HCT116 (cell line): Measurements from ENCODE around the gene CHTOP. TPM values are rescaled to one million over a fixed set of nuclear protein-coding genes. Genes with fewer than 3 reads are reported as not detected.

ENCODE experiments used
- ATAC-seq: fragments of 200-7000 bp; cut with Tn5 transposase; 2 replicates; pipeline ENCODE4 v1.9.1; 2020; ENCODE audit warnings: mild to moderate bottlenecking, moderate library complexity
- BruUV-seq: library from RNA; stranded (reverse); fragments of 400-500 nt; replicated peaks from 2 replicates; lab custom pipeline; 2021; lab: Mats Ljungman, UMichigan
- CTCF ChIA-PET: fragments of 300-600 bp; sonication (Branson Sonifier 250); formaldehyde crosslinking; loops from one replicate; lab custom pipeline; 2021; ENCODE audit warnings: antibody characterized with exemption; lab: Charles Lee
- POLR2A ChIA-PET: fragments of 300-600, 350-600 bp; sonication (Branson Sonifier 250); formaldehyde crosslinking; loops from one replicate; lab custom pipeline; 2021; ENCODE audit warnings: antibody characterized with exemption; lab: Charles Lee
- RAD21 ChIA-PET, 2 experiments: fragments of 300-600 bp; sonication (Branson Sonifier 250); formaldehyde crosslinking; loops; one replicate each; lab custom pipeline; 2023; ENCODE audit warnings: low total read pairs in 2 of 2; ENCODE audit not compliant: uncharacterized antibody in 2 of 2, unreplicated experiment in 2 of 2, low non-redundant PET in 1 of 2; lab: Charles Lee
- DNase-seq: peaks from one replicate; pipeline ENCODE4 v3.0.0-alpha.2; 2010; ENCODE audit warnings: low read depth, low spot score
- H2AFZ ChIP-seq: fragments of 200-600 bp; shearing (Covaris generic), sonication (generic); 2 replicates; pipeline ENCODE4 v1.6.1; 2017; ENCODE audit warnings: low read depth, mixed run types, mixed read lengths, antibody characterized with exemption, low read length; ENCODE audit not compliant: poor library complexity, severe bottlenecking
- H3K27ac ChIP-seq: 2 replicates; pipeline ENCODE4 v1.5.1; 2012; ENCODE audit warnings: low read depth, low read length
- H3K27me3 ChIP-seq: fragments of 200-600 bp; sonication (generic); 2 replicates; pipeline ENCODE4 v1.6.1; 2016; ENCODE audit warnings: mixed run types, low read length, mixed read lengths; ENCODE audit not compliant: insufficient read depth
- H3K36me3 ChIP-seq, 2 experiments: fragments of 200-500 bp in 1 of 2; fragments of 200-600 bp in 1 of 2; sonication (Bioruptor generic) in 1 of 2; sonication (generic) in 1 of 2; 2 replicates each; pipeline versions ENCODE4 v1.5.1 to v1.6.1; 2014 to 2016; ENCODE audit warnings: low read length in 2 of 2, inconsistent platforms in 1 of 2, mixed read lengths in 1 of 2, mixed run types in 1 of 2; ENCODE audit not compliant: insufficient read depth in 2 of 2, control insufficient read depth in 1 of 2
- H3K4me1 ChIP-seq, 2 experiments: fragments of 200-600 bp in 1 of 2; sonication (generic) in 1 of 2; 2 replicates each; pipeline versions ENCODE4 v1.5.1 to v1.6.1; 2012 to 2017; ENCODE audit warnings: low read length in 2 of 2, inconsistent platforms in 1 of 2, mild to moderate bottlenecking in 1 of 2, mixed read lengths in 1 of 2, mixed run types in 1 of 2, moderate library complexity in 1 of 2; ENCODE audit not compliant: insufficient read depth in 2 of 2, control insufficient read depth in 1 of 2
- H3K4me2 ChIP-seq: fragments of 200-600 bp; sonication (generic); 2 replicates; pipeline ENCODE4 v1.6.1; 2017; ENCODE audit warnings: mixed run types, low read length, mixed read lengths
- H3K4me3 ChIP-seq, 2 experiments: fragments of 200-600 bp in 1 of 2; sonication (generic) in 1 of 2; replicated peaks in 1 of 2; 2 replicates each; pipeline ENCODE4 v1.5.1; 2011 to 2016; ENCODE audit warnings: low read length in 2 of 2, control low read depth in 1 of 2, low read depth in 1 of 2, mild to moderate bottlenecking in 1 of 2, mixed read lengths in 1 of 2, mixed run types in 1 of 2
- H3K79me2 ChIP-seq: fragments of 200-600 bp; sonication (generic); 2 replicates; pipeline ENCODE4 v1.6.1; 2017; ENCODE audit warnings: mild to moderate bottlenecking, mixed run types, low read length, moderate library complexity, mixed read lengths; ENCODE audit not compliant: insufficient read depth
- H3K9ac ChIP-seq: fragments of 200-600 bp; sonication (generic); 2 replicates; pipeline ENCODE4 v1.6.1; 2016; ENCODE audit warnings: low read length, mixed read lengths
- H3K9me2 ChIP-seq: fragments of 200-600 bp; sonication (generic), shearing (Covaris generic); 2 replicates; pipeline ENCODE4 v1.6.1; 2017; ENCODE audit warnings: mixed run types, mild to moderate bottlenecking, moderate library complexity; ENCODE audit not compliant: insufficient read depth
- H3K9me3 ChIP-seq, 2 experiments: fragments of 200-500 bp in 1 of 2; fragments of 200-600 bp in 1 of 2; sonication (Bioruptor generic) in 1 of 2; sonication (generic) in 1 of 2; 2 replicates each; pipeline ENCODE4 v1.6.1; 2014 to 2017; ENCODE audit warnings: low read length in 2 of 2, mixed read lengths in 2 of 2, inconsistent platforms in 1 of 2, low read depth in 1 of 2, mild to moderate bottlenecking in 1 of 2, mixed run types in 1 of 2, moderate library complexity in 1 of 2; ENCODE audit not compliant: control insufficient read depth in 1 of 2, insufficient read depth in 1 of 2
- H4K20me1 ChIP-seq: fragments of 200-600 bp; sonication (generic), shearing (Covaris generic); 2 replicates; pipeline ENCODE4 v1.6.1; 2017; ENCODE audit warnings: mixed run types, mild to moderate bottlenecking, moderate library complexity; ENCODE audit not compliant: insufficient read depth
- CEBPB ChIP-seq: IDR thresholded peaks from 2 replicates; pipeline ENCODE4 v1.6.1; 2012; ENCODE audit warnings: low read depth
- CTCF ChIP-seq, 3 experiments: fragments of 200-600 bp in 1 of 3; sonication (generic) in 1 of 3; IDR thresholded peaks in 2 of 3; conservative IDR thresholded peaks in 1 of 3; 2 replicates each; pipeline ENCODE4 v1.5.1; 2012 to 2017; ENCODE audit warnings: low read depth in 2 of 3, low read length in 2 of 3, antibody characterized with exemption in 1 of 3, borderline replicate concordance in 1 of 3, control low read depth in 1 of 3, mild to moderate bottlenecking in 1 of 3, mixed read lengths in 1 of 3, mixed run types in 1 of 3, moderate library complexity in 1 of 3; ENCODE audit not compliant: insufficient read depth in 1 of 3
- EGR1 ChIP-seq: IDR thresholded peaks from 2 replicates; pipeline ENCODE4 v1.6.1; 2012; ENCODE audit warnings: low read depth
- ELF1 ChIP-seq: IDR thresholded peaks from 2 replicates; pipeline ENCODE4 v1.6.1; 2012; ENCODE audit warnings: low read depth, borderline replicate concordance
- EZH2 ChIP-seq: fragments of 200-600 bp; sonication (generic); IDR thresholded peaks from 2 replicates; pipeline ENCODE4 v1.6.1; 2017; ENCODE audit warnings: antibody characterized with exemption, mixed run types
- EZH2phosphoT487 ChIP-seq: fragments of 200-600 bp; IDR thresholded peaks from 2 replicates; pipeline ENCODE4 v1.6.1; 2018; ENCODE audit warnings: antibody characterized with exemption, borderline replicate concordance
- FOSL1 ChIP-seq: IDR thresholded peaks from 2 replicates; pipeline ENCODE4 v1.6.1; 2012; ENCODE audit warnings: low read depth
- MAX ChIP-seq: IDR thresholded peaks from 2 replicates; pipeline ENCODE4 v1.6.1; 2012
- RAD21 ChIP-seq: IDR thresholded peaks from 2 replicates; pipeline ENCODE4 v1.6.1; 2012; ENCODE audit warnings: low read depth, mild to moderate bottlenecking
- SP1 ChIP-seq: IDR thresholded peaks from 2 replicates; pipeline ENCODE4 v1.6.1; 2012; ENCODE audit warnings: low read depth
- YY1 ChIP-seq: IDR thresholded peaks from 2 replicates; pipeline ENCODE4 v1.6.1; 2011; ENCODE audit warnings: low read length, low read depth, moderate library complexity, mild to moderate bottlenecking; ENCODE audit not compliant: insufficient replicate concordance; ENCODE audit errors: extremely low read depth
- ZBTB33 ChIP-seq: IDR thresholded peaks from 2 replicates; pipeline ENCODE4 v1.6.1; 2011; ENCODE audit warnings: mild to moderate bottlenecking, low read length, moderate library complexity; ENCODE audit not compliant: insufficient replicate concordance; ENCODE audit errors: extremely low read depth
- ZFX ChIP-seq: fragments of 450-650 bp; IDR thresholded peaks from 2 replicates; pipeline ENCODE4 v1.6.1; 2017
- intact Hi-C: fragments of 100-400 bp; cut with micrococcal nuclease; formaldehyde crosslinking; loops from 2 replicates; pipeline ENCODE4 v1.10.0; 2022
- total RNA-seq: library from RNA; stranded (reverse); gene quantifications from one replicate; pipeline ENCODE4 v1.2.1, GENCODE V29; 2021; ENCODE audit not compliant: unreplicated experiment

Gene CHTOP
- total RNA-seq, 1 experiment from 2014 or later = 110 TPM

- POLR2A ChIA-PET = no interaction called here
- H3K4me2 ChIP-seq = no peak overlapping the region
- DNase-seq (no peak), ATAC-seq (peak; percentile 55)
- intact Hi-C loops = no loop called here
- no peak overlapping the region for H2AFZ ChIP-seq
- TF ChIP-seq CTCF (IDR thresholded peaks at IDR 0.05 in 2 of 3, conservative IDR thresholded peaks at IDR 0.05 in 1 of 3; ENCODE audit: borderline replicate concordance in 1 of 3, insufficient read depth in 1 of 3, low read depth in 2 of 3, low read length in 2 of 3) = no peak
- no peaks in the 10 kb centered on the region for H4K20me1 ChIP-seq
- H3K9me3 ChIP-seq = no peaks in the 10 kb centered on the region
- RAD21 ChIA-PET = no interaction called here
- H3K79me2 ChIP-seq = no peaks in the 10 kb centered on the region
- BruUV-seq = no TSS peak
- no peak overlapping the region for H3K27ac ChIP-seq
- no peaks in the 10 kb centered on the region; the same call in 1 of the 2 replicates for H3K27me3 ChIP-seq
- no peaks in the 10 kb centered on the region for H3K9me2 ChIP-seq
- H3K9ac ChIP-seq = no peak overlapping the region
- H3K4me3 ChIP-seq = no peak overlapping the region
- CTCF ChIA-PET = no interaction called here
- H3K4me1 ChIP-seq = peaks cover 0 to 5% of the 10 kb centered on the region in 2 experiments; a peak in 1 of 4 replicates
- H3K36me3 ChIP-seq = no peaks in the 10 kb centered on the region
Observed at GRCh38 chr1:153683854-153684253, 50.0 kb downstream of the CHTOP start.

- no peaks in the 10 kb centered on the region for H3K36me3 ChIP-seq
- no peak overlapping the region for H2AFZ ChIP-seq
- ChIA-PET RAD21 (no interaction called here), POLR2A (no interaction called here), CTCF (no interaction called here)
- no peaks in the 10 kb centered on the region for H4K20me1 ChIP-seq
- H3K9me3 ChIP-seq = no peaks in the 10 kb centered on the region
- no peak overlapping the region for H3K4me2 ChIP-seq
- TF ChIP-seq FOSL1 (no peak), YY1 (no peak), CTCF (IDR thresholded peaks at IDR 0.05 in 2 of 3, conservative IDR thresholded peaks at IDR 0.05 in 1 of 3; ENCODE audit: borderline replicate concordance in 1 of 3, insufficient read depth in 1 of 3, low read depth in 2 of 3, low read length in 2 of 3) (no peak), ZBTB33 (no peak), EZH2 (no peak), SP1 (no peak), RAD21 (no peak), ZFX (no peak), EZH2phosphoT487 (no peak), EGR1 (no peak), MAX (no peak), CEBPB (no peak), ELF1 (no peak)
- H3K27ac ChIP-seq = no peak overlapping the region
- ATAC-seq (no peak), DNase-seq (no peak)
- no peaks in the 10 kb centered on the region for H3K9me2 ChIP-seq
- H3K27me3 ChIP-seq = no peaks in the 10 kb centered on the region; the same call in 1 of the 2 replicates
- H3K4me3 ChIP-seq = no peak overlapping the region
- H3K79me2 ChIP-seq = no peaks in the 10 kb centered on the region
- intact Hi-C loops = no loop called here
- no peak overlapping the region for H3K9ac ChIP-seq
- peaks cover 0 to 5% of the 10 kb centered on the region in 2 experiments; a peak in 1 of 4 replicates for H3K4me1 ChIP-seq
- no TSS peak for BruUV-seq
Observed at GRCh38 chr1:153684892-153685291, 51.0 kb downstream of the CHTOP start.
